GM18861 (cell line): Measurements from ENCODE around the gene AUP1.

Source experiments
- ATAC-seq: cut with Tn5 transposase; IDR thresholded peaks from one replicate; pipeline ENCODE4 v1.9.1; 2021; ENCODE audit not compliant: unreplicated experiment

AUP1 gene

DNA sequence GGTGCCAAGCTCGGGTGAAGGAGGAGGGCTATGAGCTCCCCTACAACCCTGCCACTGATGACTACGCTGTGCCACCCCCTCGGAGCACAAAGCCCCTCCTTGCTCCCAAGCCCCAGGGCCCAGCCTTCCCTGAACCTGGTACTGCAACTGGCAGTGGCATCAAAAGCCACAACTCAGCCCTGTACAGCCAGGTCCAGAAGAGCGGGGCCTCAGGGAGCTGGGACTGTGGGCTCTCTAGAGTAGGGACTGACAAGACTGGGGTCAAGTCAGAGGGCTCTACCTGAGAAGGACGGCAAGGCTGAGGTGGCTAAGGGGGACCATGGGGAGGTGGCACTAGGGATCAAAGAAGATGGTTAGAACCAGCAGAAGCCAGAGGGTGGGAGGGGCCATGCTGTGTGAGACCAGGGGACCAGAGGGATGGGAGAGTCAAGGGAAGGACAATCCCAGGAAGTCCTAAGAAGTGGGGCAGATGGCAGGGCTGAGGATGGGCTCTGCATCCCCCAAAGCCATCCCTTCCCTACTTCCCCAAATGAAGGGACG is 27.4 kb upstream of the AUP1 start:
- no peak for ATAC-seq

DNA sequence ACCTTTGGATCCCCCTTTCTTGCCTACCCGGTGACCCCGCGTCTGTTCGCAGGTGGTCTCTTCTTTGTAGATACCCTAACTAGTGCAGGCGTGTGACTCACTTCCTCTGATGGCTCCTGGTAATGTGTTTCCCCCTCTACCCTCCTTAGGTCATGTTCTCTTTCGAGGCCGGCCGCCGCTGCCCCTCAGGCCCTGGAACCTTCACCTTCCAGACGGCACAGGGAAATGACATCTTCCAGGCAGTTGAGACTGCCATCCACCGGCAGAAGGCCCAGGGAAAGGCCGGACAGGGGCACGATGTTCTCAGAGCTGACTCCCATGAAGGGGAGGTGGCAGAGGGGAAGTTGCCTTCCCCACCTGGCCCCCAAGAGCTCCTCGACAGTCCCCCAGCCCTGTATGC is 26.7 kb upstream of the AUP1 start:
- no peak for ATAC-seq

DNA sequence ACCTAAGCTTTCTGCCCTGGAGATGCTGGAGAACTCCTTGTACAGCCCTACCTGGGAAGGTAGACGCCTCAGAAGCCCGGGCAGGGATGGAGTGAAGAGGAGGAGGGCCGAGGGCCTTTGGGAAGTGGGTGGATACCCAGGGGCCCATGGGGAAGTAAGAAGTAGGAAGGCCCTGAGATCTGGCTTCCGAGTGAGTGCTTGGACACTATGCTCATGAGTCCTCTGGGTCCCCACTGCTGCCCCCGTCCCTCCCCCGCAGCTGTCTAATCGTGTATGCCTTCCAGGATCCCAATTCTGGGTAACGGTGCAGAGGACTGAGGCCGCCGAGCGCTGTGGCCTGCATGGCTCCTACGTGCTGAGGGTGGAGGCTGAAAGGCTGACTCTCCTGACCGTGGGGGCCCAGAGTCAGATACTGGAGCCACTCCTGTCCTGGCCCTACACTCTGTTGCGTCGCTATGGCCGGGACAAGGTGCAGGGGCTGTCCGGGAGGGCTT is 26.2 kb upstream of the AUP1 start:
- ATAC-seq, result no peak

GRCh38 chr2:74554820-74555531 is 25.5 kb upstream of the AUP1 start:
- peak; percentile 28 for ATAC-seq

- ATAC-seq, result peak; percentile 33
Observed at GRCh38 chr2:74553892-74554819, 24.6 kb upstream of the AUP1 start, which contains the start of the genes DOK1 and LOXL3. TSS of gene DOK1 (plus strand) at chr2:74554720. CDS start at chr2:74554755, 35 bp downstream. TSS of gene LOXL3 (minus strand) at chr2:74553942. CDS start at chr2:74552634, 1,308 bp downstream.

GRCh38 chr2:74552914-74553811 is 23.7 kb upstream of the AUP1 start:
- ATAC-seq, result no peak

DNA sequence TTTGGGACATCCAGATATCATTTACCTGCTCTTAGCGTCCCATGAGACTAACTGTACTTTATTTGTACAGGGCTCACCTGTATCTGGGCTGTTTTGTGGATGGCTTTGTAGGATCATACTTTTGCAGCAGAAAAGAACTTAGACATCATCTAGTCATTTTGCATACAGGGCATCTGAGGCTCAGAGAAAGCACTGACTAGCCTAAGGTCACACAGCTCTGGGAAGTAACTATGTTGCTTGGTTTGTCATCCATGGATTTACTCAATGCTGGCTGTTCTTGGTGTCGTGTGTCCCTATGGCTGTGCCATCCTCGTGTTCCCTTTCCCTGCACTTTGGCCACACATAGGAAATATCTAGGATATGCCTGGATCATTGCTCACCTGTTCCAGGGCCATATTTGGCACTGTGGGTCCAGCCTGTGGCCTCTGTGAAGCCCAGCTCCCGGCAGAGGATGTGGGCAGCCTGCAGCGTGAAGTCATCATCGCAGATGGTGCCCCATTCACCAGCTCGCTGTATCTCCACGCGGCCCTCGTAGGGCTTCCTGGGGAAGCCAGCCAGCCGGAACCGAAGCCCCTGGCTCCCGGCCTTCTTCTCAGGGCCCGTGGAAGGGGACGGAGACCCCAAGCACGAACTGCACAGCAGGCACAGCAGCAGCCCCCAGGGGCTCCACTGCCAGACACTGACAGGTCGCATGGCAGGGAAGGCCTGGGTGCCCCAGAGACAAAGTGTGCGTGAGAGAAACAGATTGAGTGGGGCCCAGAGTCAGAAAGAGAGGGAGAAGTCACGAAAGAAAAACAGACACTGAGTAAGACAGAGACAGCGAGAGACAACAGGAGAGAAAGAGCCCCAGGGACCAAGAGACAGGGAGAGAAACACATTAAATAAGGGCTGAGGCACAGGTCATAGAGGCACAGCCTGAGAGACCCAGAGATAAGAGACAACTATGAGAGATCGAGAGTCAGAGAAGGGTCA is 22.7 kb upstream of the AUP1 start:
- ATAC-seq, result no peak

- ATAC-seq, result no peak
Observed at GRCh38 chr2:74551530-74551929, 22.0 kb upstream of the AUP1 start.

- no peak for ATAC-seq
Observed at GRCh38 chr2:74550231-74550630, 20.7 kb upstream of the AUP1 start.

- no peak for ATAC-seq
Observed at GRCh38 chr2:74548900-74549826, 19.7 kb upstream of the AUP1 start.

DNA sequence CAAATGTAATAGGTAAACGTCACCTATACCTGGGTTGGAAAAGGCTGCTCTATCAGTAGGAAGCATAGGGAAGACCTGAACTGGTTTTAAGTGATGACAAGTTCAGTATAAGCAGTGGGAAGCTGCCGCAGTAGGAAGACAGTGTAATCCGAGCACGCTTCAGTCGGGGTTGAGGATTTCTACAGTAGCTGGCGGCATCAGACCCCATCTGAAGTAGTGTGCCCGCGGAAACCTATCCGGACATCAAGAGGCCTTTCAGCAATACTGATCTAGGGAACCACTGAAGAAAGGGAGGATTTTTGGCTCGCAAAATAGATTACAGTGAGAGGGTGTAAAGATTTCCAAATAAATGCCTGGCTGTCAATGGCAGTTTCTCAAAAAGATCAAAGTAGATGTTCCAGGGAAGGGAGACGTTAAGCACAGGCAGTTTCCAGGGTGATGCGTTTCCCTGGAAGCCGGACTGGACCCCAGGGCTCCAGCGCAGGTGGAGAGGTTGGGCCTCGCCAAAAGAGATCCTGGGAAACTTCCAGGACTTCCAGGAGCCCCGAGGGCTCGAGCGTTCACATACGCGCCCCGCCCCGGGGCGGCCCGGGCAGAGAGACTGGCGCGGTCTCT is 18.9 kb upstream of the AUP1 start:
- ATAC-seq, result no peak

- no peak for ATAC-seq
Observed at GRCh38 chr2:74546004-74546403, 16.5 kb upstream of the AUP1 start.

- ATAC-seq, result no peak
Observed at GRCh38 chr2:74544634-74545033, 15.1 kb upstream of the AUP1 start.

DNA sequence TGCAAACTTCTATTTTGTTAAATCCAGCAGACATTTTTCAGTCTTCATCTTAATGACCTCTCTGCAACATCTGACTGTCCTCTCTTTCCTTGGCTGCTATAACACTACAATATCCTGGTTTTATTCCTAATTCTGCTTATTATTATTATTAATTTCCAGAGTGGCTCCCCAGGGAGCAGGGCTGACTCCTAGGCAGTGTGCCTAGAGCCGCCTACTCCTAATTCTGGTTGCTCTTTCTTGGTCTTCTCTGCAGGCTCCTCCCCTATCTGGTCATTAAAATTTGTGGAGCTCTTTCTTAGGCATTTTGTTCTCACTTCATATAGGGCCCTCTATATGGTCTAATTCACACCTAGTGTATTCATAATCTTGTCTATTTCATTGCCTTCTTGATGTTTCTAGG is 13.5 kb upstream of the AUP1 start:
- no peak for ATAC-seq

DNA sequence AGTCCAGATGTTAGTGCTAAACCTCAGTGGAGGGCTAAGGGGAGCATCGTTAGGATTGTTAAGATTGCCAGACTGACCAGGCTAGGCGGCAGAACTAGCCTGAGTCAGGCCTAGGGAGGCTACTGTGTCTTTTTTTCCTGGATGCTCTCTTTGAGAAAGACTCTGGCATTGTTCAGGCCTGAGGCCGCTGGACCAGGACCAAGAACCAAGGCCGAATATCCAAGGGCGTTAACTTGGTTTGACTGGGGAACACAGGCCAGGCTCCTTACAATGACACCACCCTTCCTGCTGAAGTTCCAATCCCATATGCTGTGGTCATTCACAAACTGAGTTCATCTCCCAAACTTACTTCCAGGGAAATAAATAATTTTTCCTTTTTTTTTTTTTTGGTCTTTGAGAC is 10.8 kb upstream of the AUP1 start:
- ATAC-seq, result no peak

GRCh38 chr2:74538881-74539339 is 9.4 kb upstream of the AUP1 start:
- no peak for ATAC-seq

DNA sequence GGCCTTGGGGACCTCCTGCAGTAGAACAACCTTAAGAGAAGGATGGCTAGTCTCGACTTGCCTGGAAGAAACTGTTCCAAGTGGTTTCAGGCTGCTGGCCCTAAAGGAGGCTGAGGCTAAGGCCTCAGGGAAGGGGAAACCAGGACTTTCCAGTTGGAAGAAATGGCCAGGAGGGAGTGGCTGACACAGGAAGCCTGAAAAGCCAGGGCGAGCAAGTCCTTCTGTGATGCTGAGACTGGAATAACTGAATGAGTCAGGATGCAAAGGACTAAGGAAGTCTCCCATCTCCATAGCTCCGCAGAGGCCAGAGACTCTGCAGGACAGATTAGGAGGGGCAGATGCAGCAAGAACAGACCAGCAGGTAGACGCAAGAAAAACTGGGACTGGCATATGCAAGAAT is 7.6 kb upstream of the AUP1 start:
- no peak for ATAC-seq
